ENCODE data around the gene LINC00237.

The LINC00237 gene

GRCh38 chr20:21106171-21107017 lies at the start of gene LINC00237:
TSS of gene LINC00237 (minus strand) at chr20:21106358.
- CTCF ChIA-PET, result no interaction called here
- no peak for DNase-seq (ENCODE audit: extremely low spot score)
- TF ChIP-seq CTCF (IDR thresholded peaks at IDR 0.05; ENCODE audit: control extremely low read depth, extremely low read depth, low read depth, missing control alignments), result no peak
- POLR2A ChIA-PET, result no interaction called here

- DNase-seq (ENCODE audit: extremely low spot score), result no peak
- ChIA-PET POLR2A (no interaction called here), CTCF (no interaction called here)
- no peak for TF ChIP-seq CTCF (IDR thresholded peaks at IDR 0.05; ENCODE audit: control extremely low read depth, extremely low read depth, low read depth, missing control alignments)
These were observed 49.1 kb upstream of the LINC00237 start for GRCh38 chr20:21155268-21155667.

GRCh38 chr20:21154692-21155091 lies 48.5 kb upstream of the LINC00237 start:
- ChIA-PET CTCF (no interaction called here), POLR2A (no interaction called here)
- no peak for DNase-seq (ENCODE audit: extremely low spot score)
- no peak for TF ChIP-seq CTCF (IDR thresholded peaks at IDR 0.05; ENCODE audit: control extremely low read depth, extremely low read depth, low read depth, missing control alignments)

GRCh38 chr20:21151791-21152190 lies 45.6 kb upstream of the LINC00237 start:
- no peak for DNase-seq (ENCODE audit: extremely low spot score)
- POLR2A ChIA-PET, result no interaction called here
- no peak for TF ChIP-seq CTCF (IDR thresholded peaks at IDR 0.05; ENCODE audit: control extremely low read depth, extremely low read depth, low read depth, missing control alignments)
- CTCF ChIA-PET, result interaction anchor here (0.9 to 1.7 kb wide), 3 partner anchors 30 to 84 kb away, joined by 3 read pairs; no protein-coding TSS in a partner anchor

- TF ChIP-seq CTCF (IDR thresholded peaks at IDR 0.05; ENCODE audit: control extremely low read depth, extremely low read depth, low read depth, missing control alignments), result no peak
- CTCF ChIA-PET, result interaction anchor here (0.9 kb wide), 1 partner anchor 10 kb away, joined by 3 read pairs; no protein-coding TSS in a partner anchor
- POLR2A ChIA-PET, result no interaction called here
- no peak for DNase-seq (ENCODE audit: extremely low spot score)
These were observed 43.2 kb upstream of the LINC00237 start for GRCh38 chr20:21149344-21149743.

GRCh38 chr20:21147593-21147992 lies 41.4 kb upstream of the LINC00237 start:
- DNase-seq (ENCODE audit: extremely low spot score), result no peak
- ChIA-PET CTCF (no interaction called here), POLR2A (interaction anchor here (0.6 kb wide), 1 partner anchor 367 kb away, joined by 3 read pairs; no protein-coding TSS in a partner anchor)
- no peak for TF ChIP-seq CTCF (IDR thresholded peaks at IDR 0.05; ENCODE audit: control extremely low read depth, extremely low read depth, low read depth, missing control alignments)
